MM.1S (cell line): ENCODE measurements around the gene TSPAN1.

Source experiments
- DNase-seq: peaks from one replicate; pipeline ENCODE4 v3.0.0-alpha.2; 2015
- H2AFZ ChIP-seq: fragments of 300-600 bp; sonication (generic); 2 replicates; pipeline ENCODE4 v1.6.0; 2016; ENCODE audit warnings: antibody characterized with exemption, low read length
- H3F3A ChIP-seq: fragments of 300-600 bp; sonication (generic); 2 replicates; pipeline ENCODE4 v1.6.1; 2016; ENCODE audit warnings: mild to moderate bottlenecking, antibody characterized with exemption, low read length, moderate library complexity, mixed read lengths; ENCODE audit not compliant: insufficient read depth
- H3K27ac ChIP-seq: fragments of 300-600 bp; sonication (generic); 2 replicates; pipeline ENCODE4 v1.5.1; 2016; ENCODE audit warnings: mild to moderate bottlenecking, low read length
- H3K27me3 ChIP-seq: fragments of 300-600 bp; sonication (generic); replicated peaks from 2 replicates; pipeline ENCODE4 v1.6.0; 2016; ENCODE audit warnings: low read length; ENCODE audit not compliant: insufficient read depth
- H3K36me3 ChIP-seq: fragments of 300-600 bp; sonication (generic); replicated peaks from 2 replicates; pipeline ENCODE4 v1.6.1; 2016; ENCODE audit warnings: mild to moderate bottlenecking, low read length, mixed read lengths; ENCODE audit not compliant: insufficient read depth
- H3K4me1 ChIP-seq: fragments of 300-600 bp; sonication (generic); 2 replicates; pipeline ENCODE4 v1.6.1; 2016; ENCODE audit warnings: low read length, mixed read lengths
- H3K4me2 ChIP-seq: fragments of 300-600 bp; sonication (generic); 2 replicates; pipeline ENCODE4 v1.6.0; 2016; ENCODE audit warnings: low read depth, low read length
- H3K4me3 ChIP-seq: fragments of 300-600 bp; sonication (generic); 2 replicates; pipeline ENCODE4 v1.5.1; 2016; ENCODE audit warnings: low read length, mixed read lengths
- H3K79me2 ChIP-seq: fragments of 300-600 bp; sonication (generic); 2 replicates; pipeline ENCODE4 v1.6.1; 2016; ENCODE audit warnings: mixed run types, low read length, mixed read lengths
- H3K9ac ChIP-seq: fragments of 300-600 bp; sonication (generic); 2 replicates; pipeline ENCODE4 v1.6.1; 2016; ENCODE audit warnings: low read length, mixed read lengths
- H3K9me2 ChIP-seq: fragments of 300-600 bp; sonication (generic); replicated peaks from 2 replicates; pipeline ENCODE4 v1.6.1; 2016; ENCODE audit warnings: mild to moderate bottlenecking, low read length, mixed read lengths; ENCODE audit not compliant: insufficient read depth
- H3K9me3 ChIP-seq: fragments of 300-600 bp; sonication (generic); replicated peaks from 2 replicates; pipeline ENCODE4 v1.6.1; 2016; ENCODE audit warnings: mild to moderate bottlenecking, low read length, mixed read lengths; ENCODE audit not compliant: insufficient read depth
- H4K20me1 ChIP-seq: fragments of 300-600 bp; sonication (generic); 2 replicates; pipeline ENCODE4 v1.6.1; 2016; ENCODE audit warnings: mild to moderate bottlenecking, low read length, moderate library complexity, mixed read lengths; ENCODE audit not compliant: insufficient read depth
- CTCF ChIP-seq: fragments of 300-600 bp; sonication (generic); IDR thresholded peaks from 2 replicates; pipeline ENCODE4 v1.5.1; 2016; ENCODE audit warnings: antibody characterized with exemption, low read length, mixed read lengths
- EZH2 ChIP-seq: fragments of 300-600 bp; sonication (generic); optimal IDR thresholded peaks from 2 replicates; pipeline ENCODE3; 2017; ENCODE audit warnings: low read depth, mild to moderate bottlenecking, antibody characterized with exemption, low read length, mixed read lengths
- EZH2phosphoT487 ChIP-seq: fragments of 300-600 bp; sonication (generic); IDR thresholded peaks from 2 replicates; pipeline ENCODE4 v1.6.1; 2018; ENCODE audit warnings: antibody characterized with exemption, low read length

Gene TSPAN1

GRCh38 chr1:46205791-46206190 is 30.9 kb downstream of the TSPAN1 start:
- Histone ChIP-seq H4K20me1 (no peaks in the 10 kb centered on the region), H3K4me2 (no peak overlapping the region), H3K9me3 (no peaks in the 10 kb centered on the region), H3K36me3 (no peaks in the 10 kb centered on the region), H3F3A (no peaks in the 10 kb centered on the region), H3K27ac (no peak overlapping the region), H3K4me1 (no peaks in the 10 kb centered on the region), H3K27me3 (no peaks in the 10 kb centered on the region), H3K4me3 (no peak overlapping the region), H3K79me2 (no peaks in the 10 kb centered on the region), H2AFZ (no peak overlapping the region), H3K9ac (no peak overlapping the region), H3K9me2 (no peaks in the 10 kb centered on the region)
- no peak for TF ChIP-seq EZH2phosphoT487
- DNase-seq, result no peak

GRCh38 chr1:46206399-46206798 is 31.5 kb downstream of the TSPAN1 start:
- no peak for DNase-seq
- H3K9me3 ChIP-seq, result no peaks in the 10 kb centered on the region
- no peaks in the 10 kb centered on the region for H3F3A ChIP-seq
- no peaks in the 10 kb centered on the region for H3K4me1 ChIP-seq
- H3K27me3 ChIP-seq, result no peaks in the 10 kb centered on the region
- no peak overlapping the region for H3K9ac ChIP-seq
- H3K9me2 ChIP-seq, result no peaks in the 10 kb centered on the region
- H3K4me2 ChIP-seq, result no peak overlapping the region
- H2AFZ ChIP-seq, result no peak overlapping the region
- no peak overlapping the region for H3K27ac ChIP-seq
- H4K20me1 ChIP-seq, result no peaks in the 10 kb centered on the region
- TF ChIP-seq EZH2 (no peak), CTCF (no peak), EZH2phosphoT487 (no peak)
- H3K4me3 ChIP-seq, result no peak overlapping the region
- no peaks in the 10 kb centered on the region for H3K79me2 ChIP-seq
- no peaks in the 10 kb centered on the region for H3K36me3 ChIP-seq

GRCh38 chr1:46210561-46210960 is 35.7 kb downstream of the TSPAN1 start:
- Histone ChIP-seq H3K27ac (no peak overlapping the region), H2AFZ (no peak overlapping the region), H3K36me3 (no peaks in the 10 kb centered on the region), H3K27me3 (no peaks in the 10 kb centered on the region), H3K9me3 (no peaks in the 10 kb centered on the region), H3K79me2 (no peaks in the 10 kb centered on the region), H3K9ac (no peak overlapping the region), H3K4me3 (no peak overlapping the region), H3K4me2 (no peak overlapping the region), H3K4me1 (no peaks in the 10 kb centered on the region), H4K20me1 (no peaks in the 10 kb centered on the region), H3K9me2 (no peaks in the 10 kb centered on the region), H3F3A (no peaks in the 10 kb centered on the region)
- DNase-seq, result no peak
- no peak for TF ChIP-seq CTCF
- TF ChIP-seq EZH2phosphoT487, result no peak
- no peak for TF ChIP-seq EZH2

- Histone ChIP-seq H3K79me2 (no peaks in the 10 kb centered on the region), H3K9ac (no peak overlapping the region), H3K36me3 (no peaks in the 10 kb centered on the region), H2AFZ (no peak overlapping the region), H3K4me2 (no peak overlapping the region), H3K9me3 (no peaks in the 10 kb centered on the region), H3K27ac (no peak overlapping the region), H3F3A (no peaks in the 10 kb centered on the region), H3K4me3 (no peak overlapping the region), H3K4me1 (no peaks in the 10 kb centered on the region), H3K9me2 (no peaks in the 10 kb centered on the region), H4K20me1 (no peaks in the 10 kb centered on the region), H3K27me3 (no peaks in the 10 kb centered on the region)
- no peak for DNase-seq
- TF ChIP-seq CTCF (no peak), EZH2 (no peak), EZH2phosphoT487 (no peak)
Observed at GRCh38 chr1:46211051-46211450, 36.2 kb downstream of the TSPAN1 start.
